Urinary bladder (tissue), 4 donors: Measurements from ENCODE around the gene GAB2. TPM values are rescaled to one million over a fixed set of nuclear protein-coding genes. Genes with fewer than 3 reads are reported as not detected.
"Not testable (repeated sequence)": the region's sequence is repeated elsewhere in the genome, so short reads cannot be mapped to it uniquely, and the experiment has no call there.

Experiments used
- DNase-seq: peaks from one replicate; pipeline ENCODE4 v3.0.0-alpha.2; 2015; ENCODE audit errors: extremely low spot score
- H3K27ac ChIP-seq: one replicate; pipeline ENCODE4 v1.5.1; 2013; ENCODE audit warnings: low read depth, mild to moderate bottlenecking, moderate library complexity
- H3K36me3 ChIP-seq: one replicate; pipeline ENCODE4 v1.6.1; 2013; ENCODE audit warnings: mild to moderate bottlenecking, moderate library complexity; ENCODE audit not compliant: insufficient read depth
- H3K4me1 ChIP-seq: one replicate; pipeline ENCODE4 v1.6.1; 2013; ENCODE audit warnings: mild to moderate bottlenecking, moderate library complexity; ENCODE audit not compliant: insufficient read depth
- H3K4me3 ChIP-seq: one replicate; pipeline ENCODE4 v1.5.1; 2013; ENCODE audit warnings: low read depth, low read length
- WGBS: extraction: QIAGEN DNeasy Blood & Tissue Kit; methylation state at CpG from one replicate; pipeline ENCODE4 v1.1.7; 2013; 5-methylcytosine and 5-hydroxymethylcytosine counted together
- polyA plus RNA-seq: library from polyadenylated mRNA; stranded (reverse); fragments of 200-250 nt; gene quantifications from one replicate; pipeline ENCODE4 v1.2.3, GENCODE V29; 2013
- total RNA-seq: library from RNA; depleted of rRNA; stranded (reverse); fragments of >200 nt; gene quantifications from one replicate; pipeline ENCODE4 v1.2.3, GENCODE V29; 2014
- donor health status: healthy with polysubstance abuse.
- donor health status: healthy.

Gene GAB2
- total and polyA plus RNA-seq, 2 donors: 13.2 to 16.8 TPM

GRCh38 chr11:78227921-78228320, 189.7 kb downstream of the GAB2 start:
- 96% methylated on average over 4 of the region's 4 CpGs for WGBS
- Histone ChIP-seq H3K36me3 (no peaks in the 10 kb centered on the region), H3K4me3 (no peak overlapping the region), H3K4me1 (no peaks in the 10 kb centered on the region), H3K27ac (no peak overlapping the region)
- DNase-seq: no peak

- 89% methylated on average over 12 of the region's 12 CpGs for WGBS
- no peak overlapping the region for H3K27ac ChIP-seq
Observed at GRCh38 chr11:78226684-78227680, 190.6 kb downstream of the GAB2 start.

GRCh38 chr11:78224906-78225420, 192.7 kb downstream of the GAB2 start:
- no peak for DNase-seq
- 94% methylated on average over 7 of the region's 7 CpGs for WGBS
- H3K36me3 ChIP-seq: no peaks in the 10 kb centered on the region

More at GRCh38 chr11:78226684-78227680, 190.6 kb downstream of the GAB2 start:
- H3K4me1 ChIP-seq: no peaks in the 10 kb centered on the region
- no peaks in the 10 kb centered on the region for H3K36me3 ChIP-seq
- DNase-seq: no peak
- no peak overlapping the region for H3K4me3 ChIP-seq

GRCh38 chr11:78224506-78224905, 193.1 kb downstream of the GAB2 start:
- no peaks in the 10 kb centered on the region for H3K36me3 ChIP-seq
- H3K27ac ChIP-seq: no peak overlapping the region
- WGBS: 93% methylated on average over 4 of the region's 4 CpGs
- DNase-seq: no peak
- no peaks in the 10 kb centered on the region for H3K4me1 ChIP-seq
- H3K4me3 ChIP-seq: no peak overlapping the region

More at GRCh38 chr11:78224906-78225420, 192.7 kb downstream of the GAB2 start:
- no peak overlapping the region for H3K27ac ChIP-seq
- H3K4me1 ChIP-seq: no peaks in the 10 kb centered on the region
- H3K4me3 ChIP-seq: no peak overlapping the region

GRCh38 chr11:78223320-78223954, 194.2 kb downstream of the GAB2 start:
- no peaks in the 10 kb centered on the region for H3K36me3 ChIP-seq
- DNase-seq: no peak
- H3K4me3 ChIP-seq: no peak overlapping the region
- H3K4me1 ChIP-seq: no peaks in the 10 kb centered on the region
- H3K27ac ChIP-seq: no peak overlapping the region
- 91% methylated on average over 9 of the region's 9 CpGs for WGBS

- 89% methylated on average over 10 of the region's 10 CpGs for WGBS
- not testable (repeated sequence) for H3K27ac ChIP-seq, H3K4me1 ChIP-seq, H3K4me3 ChIP-seq, DNase-seq, H3K36me3 ChIP-seq
Observed at GRCh38 chr11:78222726-78223125, 194.9 kb downstream of the GAB2 start.

- H3K36me3 ChIP-seq: no peaks in the 10 kb centered on the region
- no peak overlapping the region for H3K27ac ChIP-seq
- no peaks in the 10 kb centered on the region for H3K4me1 ChIP-seq
- H3K4me3 ChIP-seq: no peak overlapping the region
- WGBS: 91% methylated on average over 13 of the region's 13 CpGs
- no peak for DNase-seq
Observed at GRCh38 chr11:78221396-78222315, 196.0 kb downstream of the GAB2 start.

GRCh38 chr11:78220218-78221157, 197.1 kb downstream of the GAB2 start:
- no peak overlapping the region for H3K27ac ChIP-seq
- H3K4me3 ChIP-seq: no peak overlapping the region
- no peaks in the 10 kb centered on the region for H3K4me1 ChIP-seq
- H3K36me3 ChIP-seq: peaks cover 3% of the 10 kb centered on the region
- WGBS: 94% methylated on average over 14 of the region's 14 CpGs
- DNase-seq: no peak

GRCh38 chr11:78219493-78220217, 198.0 kb downstream of the GAB2 start:
- H3K4me3 ChIP-seq: no peak overlapping the region
- H3K4me1 ChIP-seq: no peaks in the 10 kb centered on the region
- DNase-seq: no peak
- WGBS: 91% methylated on average over 7 of the region's 7 CpGs
- H3K36me3 ChIP-seq: peaks cover 3% of the 10 kb centered on the region
- no peak overlapping the region for H3K27ac ChIP-seq

GRCh38 chr11:78218707-78219492, 198.7 kb downstream of the GAB2 start:
- Histone ChIP-seq H3K4me3 (no peak overlapping the region), H3K36me3 (peaks cover 3% of the 10 kb centered on the region), H3K4me1 (no peaks in the 10 kb centered on the region), H3K27ac (no peak overlapping the region)
- DNase-seq: no peak
- WGBS: 86% methylated on average over 11 of the region's 11 CpGs
